CD4-positive, alpha-beta memory T cell (primary cell): ENCODE results near the gene NOC2L. TPM values are rescaled to one million over a fixed set of nuclear protein-coding genes. Genes with fewer than 3 reads are reported as not detected.
A peak's percentile ranks its signal among the peaks of the same experiment; 100 is the strongest.

Experiments
- CTCF ChIA-PET: fragments of 350-600 bp; sonication (Branson Sonifier 250); formaldehyde crosslinking; loops from one replicate; lab custom pipeline; 2021; ENCODE audit warnings: inconsistent platforms; ENCODE audit not compliant: partially characterized antibody; lab: Charles Lee
- POLR2A ChIA-PET: fragments of 350-600 bp; sonication (Branson Sonifier 250); formaldehyde crosslinking; loops from one replicate; lab custom pipeline; 2021; ENCODE audit not compliant: partially characterized antibody; lab: Charles Lee
- DNase-seq, 5 donors: peaks; one replicate each; pipeline versions ENCODE4 v3.0.0 to v3.0.0-alpha.2; 2020 to 2022; ENCODE audit warnings: mixed read lengths in 1 of 5
- H3K27ac ChIP-seq: one replicate; pipeline ENCODE4 v1.7.0; 2013; ENCODE audit warnings: low read depth, low read length
- H3K27me3 ChIP-seq: 2 replicates; pipeline ENCODE4 v1.7.0; 2013; ENCODE audit warnings: mild to moderate bottlenecking, low read length, moderate library complexity; ENCODE audit not compliant: insufficient read depth
- H3K36me3 ChIP-seq: 2 replicates; pipeline ENCODE4 v1.7.0; 2013; ENCODE audit warnings: mild to moderate bottlenecking, low read length, moderate library complexity; ENCODE audit not compliant: insufficient read depth
- H3K4me1 ChIP-seq: 2 replicates; pipeline ENCODE4 v1.7.0; 2013; ENCODE audit warnings: mild to moderate bottlenecking, low read length, moderate library complexity; ENCODE audit not compliant: insufficient read depth
- H3K4me3 ChIP-seq, 2 donors: one replicate each; pipeline ENCODE4 v1.7.0; 2013; ENCODE audit warnings: low read length in 2 of 2, mild to moderate bottlenecking in 1 of 2
- H3K9me3 ChIP-seq, 2 donors: one replicate each; pipeline ENCODE4 v1.7.0; 2013; ENCODE audit warnings: low read length in 2 of 2, control low read depth in 1 of 2; ENCODE audit not compliant: control insufficient read depth in 1 of 2
- H3K27ac Mint-ChIP-seq, 7 donors: one replicate each; pipeline ENCODE4 v1.8.0; 2020 to 2021; ENCODE audit warnings: mixed read lengths in 7 of 7, mild to moderate bottlenecking in 6 of 7, inconsistent platforms in 3 of 7, moderate library complexity in 3 of 7
- H3K27me3 Mint-ChIP-seq, 2 donors: one replicate each; pipeline ENCODE4 v1.8.0; 2020 to 2021; ENCODE audit warnings: mixed read lengths in 2 of 2
- H3K36me3 Mint-ChIP-seq, 2 donors: one replicate each; pipeline ENCODE4 v1.8.0; 2020 to 2021; ENCODE audit warnings: mixed read lengths in 2 of 2, inconsistent platforms in 1 of 2, mild to moderate bottlenecking in 1 of 2
- H3K4me1 Mint-ChIP-seq, 4 donors: one replicate each; pipeline ENCODE4 v1.8.0; 2020 to 2021; ENCODE audit warnings: mixed read lengths in 4 of 4, mild to moderate bottlenecking in 1 of 4
- H3K4me3 Mint-ChIP-seq, 8 donors: one replicate each; pipeline ENCODE4 v1.8.0; 2020 to 2021; ENCODE audit warnings: mixed read lengths in 8 of 8, mild to moderate bottlenecking in 7 of 8, moderate library complexity in 6 of 8, inconsistent platforms in 3 of 8
- H3K9me3 Mint-ChIP-seq, 8 donors: one replicate each; pipeline ENCODE4 v1.8.0; 2020 to 2021; ENCODE audit warnings: mixed read lengths in 8 of 8, mild to moderate bottlenecking in 5 of 8, inconsistent platforms in 3 of 8, moderate library complexity in 1 of 8
- intact Hi-C: fragments of 100-400 bp; cut with micrococcal nuclease; formaldehyde crosslinking; loops from one replicate; pipeline ENCODE4 v1.15.1; 2023
- polyA plus RNA-seq, 2 donors: library from polyadenylated mRNA; unstranded; fragments of 300-500 nt; fragmentation: Illumina TruSeq; gene quantifications; one replicate each; pipeline ENCODE4 v1.2.3, GENCODE V29; 2021
- total RNA-seq, 2 experiments: library from RNA; stranded (reverse); gene quantifications; one replicate each; pipeline ENCODE4 v1.2.3, GENCODE V29; 2021

Gene NOC2L
- total and polyA plus RNA-seq, 4 experiments from 2014 or later, result 63.0 to 69.5 (median 65.6) TPM

DNA sequence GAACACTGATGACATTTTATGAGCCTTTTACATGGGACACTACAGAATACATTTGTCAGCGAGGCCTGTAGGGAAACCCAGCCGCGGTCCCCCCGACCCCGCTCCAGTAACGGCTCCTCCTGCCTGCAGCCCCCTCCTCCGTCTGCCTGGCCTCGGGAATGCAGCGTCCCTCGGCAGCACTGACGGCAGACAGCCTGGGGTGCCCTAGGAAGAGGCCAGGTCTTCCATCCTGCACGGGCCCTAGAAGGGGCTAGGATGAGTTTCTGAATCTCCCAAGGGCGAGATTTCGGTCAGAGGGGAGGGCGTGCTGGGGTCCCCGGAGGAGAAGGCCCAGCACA lies 26.9 kb downstream of the NOC2L start:
- no peaks in the 10 kb centered on the region for H3K36me3 ChIP-seq
- POLR2A ChIA-PET, result interaction anchor here (1.2 kb wide), 1 partner anchor 10 kb away, joined by 4 read pairs; no protein-coding TSS in a partner anchor
- Mint-ChIP-seq H3K27ac (no peak overlapping the region), H3K36me3 (no peaks in the 10 kb centered on the region), H3K4me3 (no peak overlapping the region), H3K9me3 (no peaks in the 10 kb centered on the region), H3K27me3 (peaks cover 3 to 15% of the 10 kb centered on the region in 2 donors), H3K4me1 (peaks cover 0 to 4% (median 4%) of the 10 kb centered on the region in 4 donors)
- no peaks in the 10 kb centered on the region for H3K27me3 ChIP-seq
- no peaks in the 10 kb centered on the region for H3K4me1 ChIP-seq
- CTCF ChIA-PET, result no interaction called here
- intact Hi-C loops, result no loop called here
- H3K9me3 ChIP-seq, result no peaks in the 10 kb centered on the region
- DNase-seq, result no peak
- H3K4me3 ChIP-seq, result no peak overlapping the region
- H3K27ac ChIP-seq, result no peak overlapping the region

- no peaks in the 10 kb centered on the region for H3K9me3 Mint-ChIP-seq
- intact Hi-C loops, result no loop called here
- peaks cover 0 to 4% (median 4%) of the 10 kb centered on the region in 4 donors for H3K4me1 Mint-ChIP-seq
- H3K27me3 ChIP-seq, result peaks cover 1% of the 10 kb centered on the region
- no peak overlapping the region for H3K27ac ChIP-seq
- H3K4me1 ChIP-seq, result no peaks in the 10 kb centered on the region
- no peak for DNase-seq
- POLR2A ChIA-PET, result interaction anchor here (1.2 kb wide), 1 partner anchor 11 kb away, joined by 4 read pairs; no protein-coding TSS in a partner anchor
- no peaks in the 10 kb centered on the region for H3K9me3 ChIP-seq
- H3K27ac Mint-ChIP-seq, result no peak overlapping the region
- peaks cover 6 to 18% of the 10 kb centered on the region in 2 donors for H3K27me3 Mint-ChIP-seq
- H3K36me3 ChIP-seq, result no peaks in the 10 kb centered on the region
- H3K4me3 Mint-ChIP-seq, result no peak overlapping the region
- no peaks in the 10 kb centered on the region for H3K36me3 Mint-ChIP-seq
- CTCF ChIA-PET, result no interaction called here
- no peak overlapping the region for H3K4me3 ChIP-seq
Measured at GRCh38 chr1:931380-932172, 27.5 kb downstream of the NOC2L start.

- Histone ChIP-seq H3K27me3 (peaks cover 10% of the 10 kb centered on the region), H3K4me3 (no peak overlapping the region), H3K4me1 (peaks cover 4% of the 10 kb centered on the region), H3K27ac (no peak overlapping the region), H3K36me3 (no peaks in the 10 kb centered on the region), H3K9me3 (no peaks in the 10 kb centered on the region)
- POLR2A ChIA-PET, result no interaction called here
- intact Hi-C loops, result no loop called here
- H3K4me3 Mint-ChIP-seq, result no peak overlapping the region
- no peak for DNase-seq
- no peaks in the 10 kb centered on the region for H3K36me3 Mint-ChIP-seq
- CTCF ChIA-PET, result no interaction called here
- H3K4me1 Mint-ChIP-seq, result peaks cover 2 to 7% (median 4%) of the 10 kb centered on the region in 4 donors
- no peaks in the 10 kb centered on the region for H3K9me3 Mint-ChIP-seq
- H3K27ac Mint-ChIP-seq, result no peak overlapping the region
- H3K27me3 Mint-ChIP-seq, result peaks cover 12 to 24% of the 10 kb centered on the region in 2 donors
Measured at GRCh38 chr1:930633-931138, 28.4 kb downstream of the NOC2L start.

GRCh38 chr1:929712-930632 lies 29.1 kb downstream of the NOC2L start:
- H3K36me3 ChIP-seq, result no peaks in the 10 kb centered on the region
- H3K27ac Mint-ChIP-seq, result no peak overlapping the region
- H3K27me3 Mint-ChIP-seq, result peaks cover 10 to 21% of the 10 kb centered on the region in 2 donors
- H3K9me3 Mint-ChIP-seq, result no peaks in the 10 kb centered on the region
- H3K4me3 ChIP-seq, result no peak overlapping the region
- intact Hi-C loops, result no loop called here
- H3K9me3 ChIP-seq, result no peaks in the 10 kb centered on the region
- ChIA-PET POLR2A (no interaction called here), CTCF (no interaction called here)
- H3K36me3 Mint-ChIP-seq, result no peaks in the 10 kb centered on the region
- H3K27me3 ChIP-seq, result peaks cover 10% of the 10 kb centered on the region
- no peak for DNase-seq
- no peak overlapping the region for H3K4me3 Mint-ChIP-seq
- no peak overlapping the region for H3K27ac ChIP-seq
- peaks cover 2 to 5% (median 3%) of the 10 kb centered on the region in 4 donors for H3K4me1 Mint-ChIP-seq
- peaks cover 7% of the 10 kb centered on the region for H3K4me1 ChIP-seq

DNA sequence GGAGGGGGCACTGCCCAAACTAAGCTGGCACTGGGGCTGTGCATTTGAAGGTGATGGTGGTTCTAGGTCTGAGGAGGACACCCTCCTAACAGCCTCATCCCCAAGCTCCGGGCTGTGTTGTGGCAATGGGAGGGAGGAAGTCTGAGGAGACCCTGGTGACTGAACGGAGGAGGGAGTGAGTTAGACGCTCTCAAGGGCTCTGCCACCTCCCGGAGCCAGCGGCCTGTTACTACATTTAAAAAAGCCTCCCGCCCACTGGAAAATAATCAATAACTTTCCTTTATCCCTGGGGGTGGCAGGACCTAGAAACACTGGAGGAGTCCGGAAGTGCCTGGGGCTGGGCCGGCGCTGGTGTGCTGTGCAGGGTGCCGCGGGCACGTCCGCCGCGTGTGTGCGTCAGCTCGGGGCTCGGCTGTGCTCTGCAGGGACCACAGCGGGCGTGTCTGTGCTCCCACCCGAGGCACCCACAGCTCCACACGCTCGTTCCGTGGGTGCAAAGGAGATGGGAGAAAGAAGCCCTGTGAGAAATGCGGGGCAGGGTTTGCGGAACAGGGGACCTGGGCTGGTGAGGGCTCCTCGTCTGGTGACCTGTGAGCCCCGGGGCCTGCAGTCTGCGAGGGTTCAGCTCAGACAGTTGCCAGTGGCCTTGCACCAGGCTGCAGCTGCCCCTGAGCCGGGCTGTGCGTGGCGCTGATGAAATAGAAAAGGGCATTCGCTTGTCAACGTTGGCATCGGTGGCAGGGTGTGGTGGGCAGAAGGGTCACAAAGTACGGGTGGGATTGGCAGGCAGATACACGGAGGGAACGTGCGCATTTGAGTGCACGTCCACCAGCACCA lies 30.0 kb downstream of the NOC2L start:
- H3K27me3 ChIP-seq, result peaks cover 10% of the 10 kb centered on the region
- H3K4me1 ChIP-seq, result peaks cover 7% of the 10 kb centered on the region
- no peak for DNase-seq
- intact Hi-C loops, result no loop called here
- H3K4me3 Mint-ChIP-seq, result no peak overlapping the region
- ChIA-PET POLR2A (no interaction called here), CTCF (no interaction called here)
- H3K36me3 ChIP-seq, result no peaks in the 10 kb centered on the region
- no peaks in the 10 kb centered on the region for H3K9me3 ChIP-seq
- H3K27ac ChIP-seq, result no peak overlapping the region
- no peak overlapping the region for H3K4me3 ChIP-seq
- H3K9me3 Mint-ChIP-seq, result no peaks in the 10 kb centered on the region
- peaks cover 0 to 5% (median 2%) of the 10 kb centered on the region in 4 donors for H3K4me1 Mint-ChIP-seq
- H3K27ac Mint-ChIP-seq, result no peak overlapping the region
- no peaks in the 10 kb centered on the region for H3K36me3 Mint-ChIP-seq
- H3K27me3 Mint-ChIP-seq, result peaks cover 10 to 19% of the 10 kb centered on the region in 2 donors

DNA sequence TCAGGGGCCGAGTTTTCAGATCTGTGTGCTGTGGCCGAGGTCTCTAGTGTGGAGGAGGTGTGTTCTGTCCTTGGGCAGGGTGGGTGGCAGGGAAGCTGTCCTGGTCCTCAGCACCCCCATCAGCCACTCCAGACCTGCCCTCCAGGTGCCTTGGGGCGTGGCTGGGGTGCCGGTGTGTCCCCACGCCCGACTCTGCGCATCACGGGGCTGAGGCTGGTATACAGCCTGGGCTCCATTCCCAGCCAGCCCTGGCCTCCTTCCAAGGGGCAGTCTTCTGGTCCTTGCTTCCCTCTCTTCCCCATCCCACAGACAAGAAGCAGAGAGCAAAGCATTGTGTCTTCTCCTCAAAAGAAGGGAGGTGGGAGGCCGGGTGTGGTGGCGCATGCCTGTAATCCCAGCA lies 31.3 kb downstream of the NOC2L start:
- CTCF ChIA-PET, result no interaction called here
- Histone ChIP-seq H3K9me3 (no peaks in the 10 kb centered on the region), H3K27me3 (peaks cover 15% of the 10 kb centered on the region), H3K4me3 (no peak overlapping the region), H3K4me1 (peaks cover 15% of the 10 kb centered on the region), H3K27ac (no peak overlapping the region), H3K36me3 (no peaks in the 10 kb centered on the region)
- Mint-ChIP-seq H3K4me3 (peak overlapping the region in 1 of 8 donors; percentile 20), H3K27ac (no peak overlapping the region), H3K4me1 (peaks cover 5 to 12% (median 8%) of the 10 kb centered on the region in 4 donors), H3K36me3 (peaks cover 0 to 1% of the 10 kb centered on the region in 2 donors), H3K27me3 (peaks cover 17 to 24% of the 10 kb centered on the region in 2 donors), H3K9me3 (no peaks in the 10 kb centered on the region)
- POLR2A ChIA-PET, result no interaction called here
- intact Hi-C loops, result no loop called here
- DNase-seq, result no peak
